Stimulated activated CD4-positive, alpha-beta T cell treated with anti-CD3 and anti-CD28 coated beads, Interleukin-12 subunit alpha, Interleukin-12 subunit beta, amount 100 ng/mL, for 4 hours (primary cell): ENCODE results near the gene NCKIPSD.

Experiments used
- DNase-seq: peaks from one replicate; pipeline ENCODE4 v3.0.0-alpha.2; 2020

The NCKIPSD gene

GRCh38 chr3:48678056-48678455 lies 7.7 kb downstream of the NCKIPSD start:
- DNase-seq = no peak

GRCh38 chr3:48674505-48674904 lies 11.2 kb downstream of the NCKIPSD start:
- no peak for DNase-seq

- DNase-seq = no peak
Observed at GRCh38 chr3:48672522-48672921, 13.2 kb downstream of the NCKIPSD start.

- no peak for DNase-seq
Observed at GRCh38 chr3:48664929-48665328, 20.8 kb downstream of the NCKIPSD start.

- no peak for DNase-seq
Observed at GRCh38 chr3:48664313-48664644, 21.4 kb downstream of the NCKIPSD start.

GRCh38 chr3:48663489-48664312 lies 22.0 kb downstream of the NCKIPSD start:
- peak; percentile 81 for DNase-seq

GRCh38 chr3:48662753-48663488 lies 22.8 kb downstream of the NCKIPSD start, which contains the start of gene CELSR3:
Gene CELSR3 (minus strand): TSS chr3:48662886. CDS start chr3:48662634, 252 bp downstream.
- DNase-seq = peak; percentile 43

- no peak for DNase-seq
Observed at GRCh38 chr3:48662145-48662752, 23.5 kb downstream of the NCKIPSD start.

GRCh38 chr3:48661501-48662144 lies 24.1 kb downstream of the NCKIPSD start:
- DNase-seq = peak; percentile 75

- no peak for DNase-seq
Observed at GRCh38 chr3:48660800-48661400, 24.8 kb downstream of the NCKIPSD start.

GRCh38 chr3:48656841-48657281 lies 28.9 kb downstream of the NCKIPSD start:
- peak; percentile 19 for DNase-seq

- DNase-seq = peak; percentile 83
Observed at GRCh38 chr3:48656061-48656840, 29.5 kb downstream of the NCKIPSD start.

GRCh38 chr3:48655606-48656005 lies 30.1 kb downstream of the NCKIPSD start:
- DNase-seq = peak; percentile 43

GRCh38 chr3:48655063-48655462 lies 30.7 kb downstream of the NCKIPSD start:
- no peak for DNase-seq

- no peak for DNase-seq
Observed at GRCh38 chr3:48652923-48653715, 32.6 kb downstream of the NCKIPSD start.

- DNase-seq = no peak
Observed at GRCh38 chr3:48651771-48652170, 33.9 kb downstream of the NCKIPSD start.

GRCh38 chr3:48650723-48651122 lies 35.0 kb downstream of the NCKIPSD start:
- no peak for DNase-seq

- DNase-seq = no peak
Observed at GRCh38 chr3:48648188-48648850, 37.4 kb downstream of the NCKIPSD start.

GRCh38 chr3:48647714-48648113 lies 38.0 kb downstream of the NCKIPSD start:
- DNase-seq = no peak
